HepG2 (cell line): ENCODE measurements around the gene SYCP2L. TPM values are rescaled to one million over a fixed set of nuclear protein-coding genes. Genes with fewer than 3 reads are reported as not detected.
A peak's percentile ranks its signal among the peaks of the same experiment; 100 is the strongest.

Experiments
- BCL3 ChIP-seq: sonication (generic); formaldehyde crosslinking; IDR thresholded peaks from 2 replicates; pipeline ENCODE4 v1.5.1; 2020; ENCODE audit warnings: mild to moderate bottlenecking, missing genetic modification reagents, moderate library complexity
- BRD4 ChIP-seq: sonication (generic); formaldehyde crosslinking; IDR thresholded peaks from 2 replicates; pipeline ENCODE4 v1.4.0; 2020; ENCODE audit warnings: missing genetic modification reagents
- CREBL2 ChIP-seq: sonication (generic); formaldehyde crosslinking; IDR thresholded peaks from 2 replicates; pipeline ENCODE4 v1.8.1; 2023; ENCODE audit warnings: missing genetic modification reagents, mild to moderate bottlenecking, borderline replicate concordance
- DDIT3 ChIP-seq: sonication (generic); formaldehyde crosslinking; IDR thresholded peaks from 2 replicates; pipeline ENCODE4 v1.4.0; 2020; ENCODE audit warnings: mild to moderate bottlenecking, missing genetic modification reagents
- DNMT1 ChIP-seq: sonication (generic); formaldehyde crosslinking; IDR thresholded peaks from 2 replicates; pipeline ENCODE4 v1.5.1; 2020; ENCODE audit warnings: mild to moderate bottlenecking, missing genetic modification reagents
- DNMT3B ChIP-seq: conservative IDR thresholded peaks from 2 replicates; pipeline ENCODE4 v1.6.1; 2016; ENCODE audit warnings: missing biosample characterization, control low read depth
- EHMT2 ChIP-seq: fragments of 200-600 bp; sonication (generic); IDR thresholded peaks from 2 replicates; pipeline ENCODE4 v1.7.0; 2017; ENCODE audit warnings: antibody characterized with exemption, low read depth, low read length, borderline replicate concordance
- FOSL1 ChIP-seq: sonication (generic); formaldehyde crosslinking; IDR thresholded peaks from 2 replicates; pipeline ENCODE4 v1.9.0; 2021; ENCODE audit warnings: missing genetic modification reagents, borderline replicate concordance
- HDAC1 ChIP-seq: sonication (generic); formaldehyde crosslinking; IDR thresholded peaks from 2 replicates; pipeline ENCODE4 v1.5.1; 2020; ENCODE audit warnings: mild to moderate bottlenecking, missing genetic modification reagents
- HNF4G ChIP-seq, 2 experiments: sonication (generic) in 1 of 2; formaldehyde crosslinking in 1 of 2; IDR thresholded peaks; 2 replicates each; pipeline versions ENCODE4 v1.4.0 to v1.6.1; 2011 to 2020; ENCODE audit warnings: borderline replicate concordance in 2 of 2, low read depth in 2 of 2, mild to moderate bottlenecking in 2 of 2, low read length in 1 of 2, missing genetic modification reagents in 1 of 2, moderate library complexity in 1 of 2
- IRF2 ChIP-seq: IDR thresholded peaks from 2 replicates; pipeline ENCODE4 v1.6.1; 2018; ENCODE audit warnings: missing genetic modification reagents, missing compliant biosample characterization
- KDM4B ChIP-seq: sonication (generic); formaldehyde crosslinking; IDR thresholded peaks from 2 replicates; pipeline ENCODE4 v1.4.0; 2020; ENCODE audit warnings: missing genetic modification reagents
- MAFF ChIP-seq: IDR thresholded peaks from 2 replicates; pipeline ENCODE4 v1.6.1; 2011; ENCODE audit warnings: low read depth, low read length, improper control_type of control experiment
- MED8 ChIP-seq: sonication (generic); formaldehyde crosslinking; IDR thresholded peaks from 2 replicates; pipeline ENCODE4 v1.8.1; 2023; ENCODE audit warnings: mild to moderate bottlenecking, missing genetic modification reagents; ENCODE audit not compliant: insufficient replicate concordance
- TBX3 ChIP-seq: fragments of 450-650 bp; IDR thresholded peaks from 2 replicates; pipeline ENCODE4 v1.6.1; 2017; ENCODE audit warnings: antibody characterized with exemption, mild to moderate bottlenecking, inconsistent platforms, borderline replicate concordance
- ZFP36L2 ChIP-seq: sonication (generic); formaldehyde crosslinking; IDR thresholded peaks from 2 replicates; pipeline ENCODE4 v1.4.0; 2020; ENCODE audit warnings: missing genetic modification reagents
- ZNF274 ChIP-seq: sonication (generic); formaldehyde crosslinking; IDR thresholded peaks from 2 replicates; pipeline ENCODE4 v1.5.1; 2020; ENCODE audit warnings: mild to moderate bottlenecking, missing genetic modification reagents
- ZNF276 ChIP-seq: sonication (generic); formaldehyde crosslinking; IDR thresholded peaks from 2 replicates; pipeline ENCODE4 v1.4.0; 2020; ENCODE audit warnings: mild to moderate bottlenecking, low read depth, missing genetic modification reagents
- ZNF513 ChIP-seq: sonication (generic); formaldehyde crosslinking; conservative IDR thresholded peaks from 2 replicates; pipeline ENCODE4 v1.5.0; 2020; ENCODE audit warnings: missing genetic modification reagents
- ZNF629 ChIP-seq: sonication (generic); formaldehyde crosslinking; conservative IDR thresholded peaks from 2 replicates; pipeline ENCODE4 v1.5.0; 2020; ENCODE audit warnings: missing genetic modification reagents
- ZNF710 ChIP-seq: sonication (generic); formaldehyde crosslinking; IDR thresholded peaks from 2 replicates; pipeline ENCODE4 v1.5.0; 2020; ENCODE audit warnings: mild to moderate bottlenecking, missing genetic modification reagents, borderline replicate concordance
- ZNF749 ChIP-seq: sonication (generic); formaldehyde crosslinking; IDR thresholded peaks from 2 replicates; pipeline ENCODE4 v1.8.0; 2022; ENCODE audit warnings: mild to moderate bottlenecking, missing genetic modification reagents, moderate library complexity, borderline replicate concordance
- ZNF782 ChIP-seq: sonication (generic); formaldehyde crosslinking; IDR thresholded peaks from 2 replicates; pipeline ENCODE4 v1.4.0; 2020; ENCODE audit warnings: missing genetic modification reagents, mild to moderate bottlenecking, borderline replicate concordance
- polyA plus RNA-seq, 8 experiments: library from polyadenylated mRNA; depleted of rRNA in 3 of 8; stranded (reverse) in 7 of 8; unstranded in 1 of 8; fragments of >200 nt; fragmentation: Illumina TruSeq in 4 of 8; extraction: Trizol in 4 of 8; gene quantifications; 2 replicates each; pipeline versions ENCODE4 v1.2.1 to v1.2.3, GENCODE V29; 2011 to 2016; ENCODE audit warnings: low read depth in 4 of 8, missing spikeins in 1 of 8, mixed read lengths in 1 of 8; ENCODE audit not compliant: insufficient read depth in 1 of 8
- total RNA-seq, 5 experiments: library from RNA; depleted of rRNA; stranded (reverse); fragments of >200 nt; fragmentation: Illumina TruSeq; extraction: Trizol; gene quantifications; 2 replicates each; pipeline ENCODE4 v1.2.3, GENCODE V29; 2016; ENCODE audit warnings: low read depth in 1 of 5

The SYCP2L gene
- total and polyA plus RNA-seq, 2 of the 13 experiments (the other 11 are each of a cell fraction or from before 2014, with no cell fraction given): 0.22 to 0.54 TPM

GRCh38 chr6:11012295-11012754 lies 125.5 kb downstream of the SYCP2L start (continued):
- no peak for TF ChIP-seq ZNF513 (CRISPR knock-in tag)
- no peak for TF ChIP-seq ZNF276
- no peak for TF ChIP-seq DDIT3 (CRISPR knock-in tag)
- peak; percentile 46; the same call in 1 of the 2 replicates for TF ChIP-seq MAFF
- no peak for TF ChIP-seq CREBL2 (CRISPR knock-in tag)
- peak; percentile 54; the same call in 1 of the 2 replicates for TF ChIP-seq TBX3
- no peak for TF ChIP-seq DNMT3B (CRISPR knock-in tag)
- TF ChIP-seq BCL3: no peak
- no peak for TF ChIP-seq ZNF782
- no peak for TF ChIP-seq DNMT1 (CRISPR knock-in tag)
- TF ChIP-seq IRF2 (CRISPR knock-in tag): peak; percentile 77; the same call in 1 of the 2 replicates
- TF ChIP-seq ZNF749 (CRISPR knock-in tag): no peak
- TF ChIP-seq EHMT2: peak; percentile 75; the same call in 1 of the 2 replicates
- TF ChIP-seq MED8 (CRISPR knock-in tag): peak; percentile 40
- TF ChIP-seq ZNF710: peak; percentile 95
- no peak; the same call in 1 of the 2 replicates for TF ChIP-seq ZNF629
- peak; percentile 31; the same call in 1 of the 2 replicates for TF ChIP-seq BRD4 (CRISPR knock-in tag)
- 0 out of 2 replicates have a peak, but pooled peaks have one; percentile 0 for TF ChIP-seq ZFP36L2
- TF ChIP-seq ZNF274 (CRISPR knock-in tag): no peak
- peak; percentile 92 for TF ChIP-seq HNF4G (IDR thresholded peaks at IDR 0.05; ENCODE audit: borderline replicate concordance, low read depth, low read length)
- TF ChIP-seq HNF4G (CRISPR knock-in tag; IDR thresholded peaks at IDR 0.05; ENCODE audit: borderline replicate concordance, low read depth): peak; percentile 87; the same call in 1 of the 2 replicates
- TF ChIP-seq FOSL1: peak; percentile 57; the same call in 1 of the 2 replicates
- peak; percentile 46; the same call in 1 of the 2 replicates for TF ChIP-seq KDM4B (CRISPR knock-in tag)
- TF ChIP-seq HDAC1: peak; percentile 75
